OCI-LY7 (cell line): ENCODE data around the gene SYVN1.

ENCODE experiments used
- EZH2phosphoT487 ChIP-seq: fragments of 200-600 bp; sonication (generic); IDR thresholded peaks from 2 replicates; pipeline ENCODE4 v1.6.1; 2018; ENCODE audit warnings: low read depth, borderline replicate concordance, mild to moderate bottlenecking, mixed run types, antibody characterized with exemption, low read length, moderate library complexity, mixed read lengths
- TF ChIP-seq, protein P1 (sequence below): fragments of 200-600 bp; sonication (generic); conservative IDR thresholded peaks from 2 replicates; pipeline ENCODE4 v1.5.1; 2014; ENCODE audit warnings: mild to moderate bottlenecking, antibody characterized with exemption, low read length, moderate library complexity, mixed read lengths

DNA sequence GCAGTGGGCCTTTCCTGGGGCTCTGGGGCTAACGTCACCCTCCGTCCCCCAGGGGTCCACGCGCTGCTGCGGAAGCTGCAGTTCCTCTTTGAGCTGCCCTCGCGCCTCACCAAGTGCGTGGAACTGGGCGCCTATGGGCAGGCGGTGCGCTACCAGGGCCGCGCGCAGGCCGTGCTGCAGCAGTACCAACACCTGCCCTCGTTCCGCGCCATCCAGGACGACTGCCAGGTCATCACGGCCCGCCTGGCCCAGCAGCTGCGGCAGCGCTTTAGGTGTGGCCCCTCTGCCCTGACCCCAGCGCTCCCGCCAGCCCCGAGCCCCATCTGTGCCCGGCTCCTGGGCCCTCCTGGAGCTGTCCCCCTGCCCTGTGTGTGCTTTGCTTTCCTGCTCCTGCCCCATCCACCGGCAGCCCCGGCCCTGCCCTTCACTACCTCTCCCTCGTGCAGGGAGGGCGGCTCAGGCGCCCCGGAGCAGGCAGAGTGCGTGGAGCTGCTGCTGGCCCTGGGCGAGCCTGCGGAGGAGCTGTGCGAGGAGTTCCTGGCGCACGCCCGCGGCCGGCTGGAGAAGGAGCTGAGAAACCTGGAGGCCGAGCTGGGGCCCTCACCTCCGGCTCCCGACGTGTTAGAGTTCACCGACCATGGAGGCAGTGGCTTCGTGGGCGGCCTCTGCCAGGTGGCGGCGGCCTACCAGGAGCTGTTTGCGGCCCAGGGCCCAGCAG, 26.4 kb downstream of the SYVN1 start:
- TF ChIP-seq, protein P1, sequence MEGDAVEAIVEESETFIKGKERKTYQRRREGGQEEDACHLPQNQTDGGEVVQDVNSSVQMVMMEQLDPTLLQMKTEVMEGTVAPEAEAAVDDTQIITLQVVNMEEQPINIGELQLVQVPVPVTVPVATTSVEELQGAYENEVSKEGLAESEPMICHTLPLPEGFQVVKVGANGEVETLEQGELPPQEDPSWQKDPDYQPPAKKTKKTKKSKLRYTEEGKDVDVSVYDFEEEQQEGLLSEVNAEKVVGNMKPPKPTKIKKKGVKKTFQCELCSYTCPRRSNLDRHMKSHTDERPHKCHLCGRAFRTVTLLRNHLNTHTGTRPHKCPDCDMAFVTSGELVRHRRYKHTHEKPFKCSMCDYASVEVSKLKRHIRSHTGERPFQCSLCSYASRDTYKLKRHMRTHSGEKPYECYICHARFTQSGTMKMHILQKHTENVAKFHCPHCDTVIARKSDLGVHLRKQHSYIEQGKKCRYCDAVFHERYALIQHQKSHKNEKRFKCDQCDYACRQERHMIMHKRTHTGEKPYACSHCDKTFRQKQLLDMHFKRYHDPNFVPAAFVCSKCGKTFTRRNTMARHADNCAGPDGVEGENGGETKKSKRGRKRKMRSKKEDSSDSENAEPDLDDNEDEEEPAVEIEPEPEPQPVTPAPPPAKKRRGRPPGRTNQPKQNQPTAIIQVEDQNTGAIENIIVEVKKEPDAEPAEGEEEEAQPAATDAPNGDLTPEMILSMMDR, result no peak
- TF ChIP-seq EZH2phosphoT487, result no peak
